Hematopoietic multipotent progenitor cell treated with erythropoietin and hydrocortisone succinate and interleukin-3 and kit ligand, for 4 days (in vitro differentiated cells): ENCODE data around the gene RFTN1.
"Not testable (repeated sequence)": the region's sequence is repeated elsewhere in the genome, so short reads cannot be mapped to it uniquely, and the experiment has no call there.

ENCODE experiments used
- DNase-seq: peaks from one replicate; pipeline ENCODE4 v3.0.0-alpha.2; 2015

RFTN1 gene

GRCh38 chr3:16506884-16507577 lies 6.5 kb downstream of the RFTN1 start:
- no peak for DNase-seq

GRCh38 chr3:16506451-16506850 lies 7.0 kb downstream of the RFTN1 start:
- no peak for DNase-seq

GRCh38 chr3:16504692-16505091 lies 8.8 kb downstream of the RFTN1 start:
- no peak for DNase-seq

GRCh38 chr3:16504242-16504641 lies 9.3 kb downstream of the RFTN1 start:
- DNase-seq: peak; percentile 65

GRCh38 chr3:16503191-16503776 lies 10.2 kb downstream of the RFTN1 start:
- DNase-seq: no peak

GRCh38 chr3:16502347-16502908 lies 11.1 kb downstream of the RFTN1 start:
- DNase-seq: no peak

- DNase-seq: no peak
Measured at GRCh38 chr3:16501376-16501775, 12.1 kb downstream of the RFTN1 start.

- DNase-seq: no peak
Measured at GRCh38 chr3:16500911-16501310, 12.6 kb downstream of the RFTN1 start.

GRCh38 chr3:16500093-16500492 lies 13.4 kb downstream of the RFTN1 start:
- DNase-seq: no peak

- no peak for DNase-seq
Measured at GRCh38 chr3:16499351-16499750, 14.1 kb downstream of the RFTN1 start.

- no peak for DNase-seq
Measured at GRCh38 chr3:16498130-16498890, 15.2 kb downstream of the RFTN1 start.

- no peak for DNase-seq
Measured at GRCh38 chr3:16496408-16497222, 16.9 kb downstream of the RFTN1 start.

GRCh38 chr3:16496008-16496407 lies 17.5 kb downstream of the RFTN1 start:
- no peak for DNase-seq

- DNase-seq: peak; percentile 73
Measured at GRCh38 chr3:16494814-16495431, 18.6 kb downstream of the RFTN1 start.

- no peak for DNase-seq
Measured at GRCh38 chr3:16494094-16494493, 19.4 kb downstream of the RFTN1 start.

- no peak for DNase-seq
Measured at GRCh38 chr3:16490062-16490619, 23.4 kb downstream of the RFTN1 start.

- not testable (repeated sequence) for DNase-seq
Measured at GRCh38 chr3:16489326-16490061, 24.0 kb downstream of the RFTN1 start.

GRCh38 chr3:16488637-16489036 lies 24.9 kb downstream of the RFTN1 start:
- DNase-seq: no peak

- no peak for DNase-seq
Measured at GRCh38 chr3:16487511-16488175, 25.9 kb downstream of the RFTN1 start.

GRCh38 chr3:16486951-16487480 lies 26.5 kb downstream of the RFTN1 start:
- no peak for DNase-seq
